ENCODE data around the gene ZNF654. TPM values are rescaled to one million over a fixed set of nuclear protein-coding genes. Genes with fewer than 3 reads are reported as not detected.

Gene ZNF654
- total RNA-seq, 2 donors from 2014 or later = 7.3 to 10.6 TPM

DNA sequence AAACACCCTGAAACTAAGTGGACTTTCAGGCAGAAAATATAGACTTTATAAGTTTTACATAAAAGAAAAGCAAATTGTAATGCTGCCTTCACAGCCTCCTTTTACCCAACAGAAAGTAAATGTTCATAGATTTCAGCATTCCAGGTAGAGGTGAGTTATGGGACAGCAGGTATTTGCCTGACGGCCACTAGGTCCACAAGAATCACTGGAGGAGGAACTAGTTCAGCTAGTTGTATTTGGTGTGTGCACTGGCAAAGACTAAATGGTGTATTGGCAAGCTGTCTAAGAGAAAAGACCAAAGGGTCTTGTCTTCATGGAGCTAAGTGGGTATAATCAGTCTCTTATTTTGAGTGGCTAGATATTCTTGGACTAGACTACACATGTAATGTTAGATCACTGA is 34.2 kb downstream of the ZNF654 start:
- H3K27ac Mint-ChIP-seq = no peak overlapping the region

DNA sequence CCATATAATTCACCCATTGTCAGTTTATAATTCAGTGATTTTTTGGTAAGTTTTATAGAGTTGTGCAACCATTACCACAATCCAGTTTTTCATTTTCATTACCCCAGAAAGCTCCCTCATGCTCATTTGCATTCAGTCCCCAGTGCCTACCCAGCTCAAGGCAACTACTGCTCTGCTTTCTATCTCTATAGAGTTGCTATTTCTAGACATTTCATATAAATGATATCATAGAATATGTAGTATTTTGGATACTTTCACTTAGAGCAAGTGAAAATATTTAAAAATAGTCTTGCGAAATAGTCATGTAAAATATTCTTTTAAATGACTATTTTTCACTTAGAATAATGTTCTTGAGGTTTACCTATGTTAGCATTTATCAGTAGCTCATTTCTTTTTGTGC is 42.1 kb downstream of the ZNF654 start:
- Mint-ChIP-seq H3K27me3 (ENCODE audit: insufficient read depth) (no peaks in the 10 kb centered on the region), H3K4me3 (no peak overlapping the region), H3K4me1 (no peaks in the 10 kb centered on the region), H3K9me3 (peaks cover 5% of the 10 kb centered on the region), H3K36me3 (ENCODE audit: low read depth) (peaks cover 37% of the 10 kb centered on the region), H3K27ac (no peak overlapping the region)
- Histone ChIP-seq H3K27me3 (ENCODE audit: control insufficient read depth, insufficient read depth, low read length, poor library complexity, severe bottlenecking) (no peaks in the 10 kb centered on the region), H3K36me3 (ENCODE audit: control insufficient read depth, insufficient read depth, low read length) (peaks cover 6% of the 10 kb centered on the region), H3K27ac (ENCODE audit: low read depth, low read length) (no peak overlapping the region), H3K9me3 (ENCODE audit: control insufficient read depth, low read length) (no peaks in the 10 kb centered on the region), H3K4me3 (ENCODE audit: low read length) (no peak overlapping the region), H3K4me1 (ENCODE audit: control insufficient read depth, insufficient read depth, low read length) (no peaks in the 10 kb centered on the region), H3K9ac (ENCODE audit: extremely low read depth, low read length, poor library complexity, severe bottlenecking) (no peak overlapping the region)
- TF ChIP-seq, protein P1, sequence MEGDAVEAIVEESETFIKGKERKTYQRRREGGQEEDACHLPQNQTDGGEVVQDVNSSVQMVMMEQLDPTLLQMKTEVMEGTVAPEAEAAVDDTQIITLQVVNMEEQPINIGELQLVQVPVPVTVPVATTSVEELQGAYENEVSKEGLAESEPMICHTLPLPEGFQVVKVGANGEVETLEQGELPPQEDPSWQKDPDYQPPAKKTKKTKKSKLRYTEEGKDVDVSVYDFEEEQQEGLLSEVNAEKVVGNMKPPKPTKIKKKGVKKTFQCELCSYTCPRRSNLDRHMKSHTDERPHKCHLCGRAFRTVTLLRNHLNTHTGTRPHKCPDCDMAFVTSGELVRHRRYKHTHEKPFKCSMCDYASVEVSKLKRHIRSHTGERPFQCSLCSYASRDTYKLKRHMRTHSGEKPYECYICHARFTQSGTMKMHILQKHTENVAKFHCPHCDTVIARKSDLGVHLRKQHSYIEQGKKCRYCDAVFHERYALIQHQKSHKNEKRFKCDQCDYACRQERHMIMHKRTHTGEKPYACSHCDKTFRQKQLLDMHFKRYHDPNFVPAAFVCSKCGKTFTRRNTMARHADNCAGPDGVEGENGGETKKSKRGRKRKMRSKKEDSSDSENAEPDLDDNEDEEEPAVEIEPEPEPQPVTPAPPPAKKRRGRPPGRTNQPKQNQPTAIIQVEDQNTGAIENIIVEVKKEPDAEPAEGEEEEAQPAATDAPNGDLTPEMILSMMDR (conservative IDR thresholded peaks at IDR 0.05) = no peak
- no CpG with 5 or more reads among the region's 1 CpG for WGBS, 2 experiments (ENCODE audit: insufficient coverage in 1 of 2, insufficient read length in 1 of 2)
- no peak for DNase-seq

More for the DNA sequence above, 34.2 kb downstream of the ZNF654 start:
- Mint-ChIP-seq H3K4me3 (no peak overlapping the region), H3K27me3 (ENCODE audit: insufficient read depth) (no peaks in the 10 kb centered on the region), H3K9me3 (peaks cover 10% of the 10 kb centered on the region), H3K4me1 (peaks cover 7% of the 10 kb centered on the region), H3K36me3 (ENCODE audit: low read depth) (peaks cover 34% of the 10 kb centered on the region)
- Histone ChIP-seq H3K36me3 (ENCODE audit: control insufficient read depth, insufficient read depth, low read length) (peaks cover 31% of the 10 kb centered on the region), H3K4me1 (ENCODE audit: control insufficient read depth, insufficient read depth, low read length) (no peaks in the 10 kb centered on the region), H3K27me3 (ENCODE audit: control insufficient read depth, insufficient read depth, low read length, poor library complexity, severe bottlenecking) (no peaks in the 10 kb centered on the region), H3K4me3 (ENCODE audit: low read length) (no peak overlapping the region), H3K9me3 (ENCODE audit: control insufficient read depth, low read length) (peaks cover 15% of the 10 kb centered on the region), H3K9ac (ENCODE audit: extremely low read depth, low read length, poor library complexity, severe bottlenecking) (no peak overlapping the region), H3K27ac (ENCODE audit: low read depth, low read length) (no peak overlapping the region)
- TF ChIP-seq, protein P1 (conservative IDR thresholded peaks at IDR 0.05) = no peak
- no peak for DNase-seq
- WGBS, 2 experiments (ENCODE audit: insufficient coverage in 1 of 2, insufficient read length in 1 of 2) = 90% methylated on average over 1 of the region's 1 CpG; no CpG with 5 or more reads in 1 of the 2 experiments

DNA sequence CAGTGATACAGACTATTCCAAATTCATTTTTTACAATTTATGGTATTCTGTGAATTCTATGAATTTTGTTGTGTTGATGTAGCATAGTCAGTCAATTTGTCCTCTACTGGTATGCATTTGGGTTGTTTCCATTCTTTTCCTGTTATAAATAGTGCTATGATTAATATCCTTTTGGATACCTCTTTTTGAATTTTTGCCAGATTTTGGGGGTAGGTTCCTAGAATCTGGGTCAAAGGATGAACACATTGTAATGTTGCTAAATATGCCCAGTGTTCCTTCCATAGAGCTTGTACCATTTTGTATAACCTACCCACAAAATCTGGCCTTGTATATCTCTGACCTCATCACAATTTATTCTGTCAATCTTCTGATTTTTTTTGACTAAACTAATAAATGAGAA is 46.3 kb downstream of the ZNF654 start:
- Histone ChIP-seq H3K4me3 (ENCODE audit: low read length) (no peak overlapping the region), H3K27ac (ENCODE audit: low read depth, low read length) (no peak overlapping the region), H3K9me3 (ENCODE audit: control insufficient read depth, low read length) (no peaks in the 10 kb centered on the region), H3K27me3 (ENCODE audit: control insufficient read depth, insufficient read depth, low read length, poor library complexity, severe bottlenecking) (no peaks in the 10 kb centered on the region), H3K36me3 (ENCODE audit: control insufficient read depth, insufficient read depth, low read length) (no peaks in the 10 kb centered on the region), H3K4me1 (ENCODE audit: control insufficient read depth, insufficient read depth, low read length) (no peaks in the 10 kb centered on the region), H3K9ac (ENCODE audit: extremely low read depth, low read length, poor library complexity, severe bottlenecking) (no peak overlapping the region)
- Mint-ChIP-seq H3K9me3 (no peaks in the 10 kb centered on the region), H3K4me3 (no peak overlapping the region), H3K36me3 (ENCODE audit: low read depth) (peaks cover 10% of the 10 kb centered on the region), H3K27ac (no peak overlapping the region), H3K27me3 (ENCODE audit: insufficient read depth) (no peaks in the 10 kb centered on the region), H3K4me1 (no peaks in the 10 kb centered on the region)
- DNase-seq = no peak
- TF ChIP-seq, protein P1 (conservative IDR thresholded peaks at IDR 0.05) = no peak
